Measurements from ENCODE around the gene LGR4. TPM values are rescaled to one million over a fixed set of nuclear protein-coding genes. Genes with fewer than 3 reads are reported as not detected.

The LGR4 gene
- total and polyA plus RNA-seq, 2 donors (not counting 1 experiment from before 2014, with no cell fraction given): 0.92 to 3.3 TPM

GRCh38 chr11:27423125-27423524 lies 49.5 kb downstream of the LGR4 start:
- DNase-seq (no peak), ATAC-seq (ENCODE audit: low read depth) (no peak)
- no peaks in the 10 kb centered on the region for H3K4me1 ChIP-seq (ENCODE audit: control insufficient read depth in 2 of 2, insufficient read depth in 2 of 2, low read length in 2 of 2)
- H3K4me3 ChIP-seq (ENCODE audit: control extremely low read depth in 1 of 5, extremely low read depth in 1 of 5, insufficient read depth in 1 of 5, low read depth in 2 of 5, low read length in 4 of 5): no peak overlapping the region
- Mint-ChIP-seq H3K27ac (no peak overlapping the region), H3K4me1 (no peaks in the 10 kb centered on the region), H3K9me3 (ENCODE audit: insufficient read depth) (no peaks in the 10 kb centered on the region), H3K27me3 (no peaks in the 10 kb centered on the region), H3K4me3 (no peak overlapping the region)
- H3K27ac ChIP-seq (ENCODE audit: low read length in 2 of 2): no peak overlapping the region
- no peaks in the 10 kb centered on the region for H3K9me3 ChIP-seq (ENCODE audit: control extremely low read depth in 1 of 3, control insufficient read depth in 2 of 3, insufficient read depth in 1 of 3, low read length in 2 of 3)
- H3K9ac ChIP-seq (ENCODE audit: low read length): no peak overlapping the region
- WGBS (ENCODE audit: insufficient coverage): 88% methylated on average over 1 of the region's 4 CpGs
- H3K79me2 ChIP-seq (ENCODE audit: control insufficient read depth, insufficient read depth, low read length): no peaks in the 10 kb centered on the region
- no peaks in the 10 kb centered on the region for H3K36me3 ChIP-seq (replicated peaks in 1 of 2; ENCODE audit: control extremely low read depth in 1 of 2, control insufficient read depth in 1 of 2, extremely low read depth in 1 of 2, insufficient read depth in 2 of 2, low read length in 1 of 2)
- H2AFZ ChIP-seq (ENCODE audit: insufficient read depth, low read depth, low read length, poor library complexity, severe bottlenecking): no peak overlapping the region
- intact Hi-C loops (cut with micrococcal nuclease): no loop called here
- TF ChIP-seq EZH2 (IDR thresholded peaks at IDR 0.05; ENCODE audit: borderline replicate concordance, insufficient read depth, low read depth, low read length, poor library complexity, severe bottlenecking) (no peak), CTCF (IDR thresholded peaks at IDR 0.05) (no peak)
- no peaks in the 10 kb centered on the region for H4K20me1 ChIP-seq (ENCODE audit: control insufficient read depth, insufficient read depth, low read length, poor library complexity, severe bottlenecking)
- H3K27me3 ChIP-seq (replicated peaks in 1 of 4; ENCODE audit: control extremely low read depth in 1 of 4, control insufficient read depth in 3 of 4, insufficient read depth in 4 of 4, low read length in 3 of 4): no peaks in the 10 kb centered on the region
- no peak overlapping the region for H3K4me2 ChIP-seq (replicated peaks; ENCODE audit: low read depth, low read length, poor library complexity, severe bottlenecking)
- ChIA-PET POLR2A (no interaction called here), CTCF (no interaction called here)

GRCh38 chr11:27421819-27422494 lies 50.6 kb downstream of the LGR4 start:
- H3K27me3 Mint-ChIP-seq: no peaks in the 10 kb centered on the region
- intact Hi-C loops (cut with micrococcal nuclease): no loop called here
- POLR2A ChIA-PET: no interaction called here
- ATAC-seq (ENCODE audit: low read depth): no peak
- H3K4me1 Mint-ChIP-seq: no peaks in the 10 kb centered on the region
- H3K27ac Mint-ChIP-seq: no peak overlapping the region
- no peaks in the 10 kb centered on the region for H3K79me2 ChIP-seq (ENCODE audit: control insufficient read depth, insufficient read depth, low read length)
- no peak overlapping the region for H3K27ac ChIP-seq (ENCODE audit: low read length in 2 of 2)
- no peak overlapping the region for H3K4me3 ChIP-seq (ENCODE audit: control extremely low read depth in 1 of 5, extremely low read depth in 1 of 5, insufficient read depth in 1 of 5, low read depth in 2 of 5, low read length in 4 of 5)
- no peaks in the 10 kb centered on the region for H3K4me1 ChIP-seq (ENCODE audit: control insufficient read depth in 2 of 2, insufficient read depth in 2 of 2, low read length in 2 of 2)
- H3K36me3 ChIP-seq (replicated peaks in 1 of 2; ENCODE audit: control extremely low read depth in 1 of 2, control insufficient read depth in 1 of 2, extremely low read depth in 1 of 2, insufficient read depth in 2 of 2, low read length in 1 of 2): no peaks in the 10 kb centered on the region
- H3K27me3 ChIP-seq (replicated peaks in 1 of 4; ENCODE audit: control extremely low read depth in 1 of 4, control insufficient read depth in 3 of 4, insufficient read depth in 4 of 4, low read length in 3 of 4): no peaks in the 10 kb centered on the region
- no peak overlapping the region for H3K4me3 Mint-ChIP-seq
- no peak overlapping the region for H3K4me2 ChIP-seq (replicated peaks; ENCODE audit: low read depth, low read length, poor library complexity, severe bottlenecking)
- H3K9ac ChIP-seq (ENCODE audit: low read length): no peak overlapping the region
- H4K20me1 ChIP-seq (ENCODE audit: control insufficient read depth, insufficient read depth, low read length, poor library complexity, severe bottlenecking): no peaks in the 10 kb centered on the region
- H3K9me3 ChIP-seq (ENCODE audit: control extremely low read depth in 1 of 3, control insufficient read depth in 2 of 3, insufficient read depth in 1 of 3, low read length in 2 of 3): no peaks in the 10 kb centered on the region
- TF ChIP-seq CTCF (IDR thresholded peaks at IDR 0.05): no peak
- no peak for TF ChIP-seq EZH2 (IDR thresholded peaks at IDR 0.05; ENCODE audit: borderline replicate concordance, insufficient read depth, low read depth, low read length, poor library complexity, severe bottlenecking)
- no CpG with 5 or more reads among the region's 9 CpGs for WGBS (ENCODE audit: insufficient coverage)
- no peaks in the 10 kb centered on the region for H3K9me3 Mint-ChIP-seq (ENCODE audit: insufficient read depth)
- CTCF ChIA-PET: no interaction called here
- no peak for DNase-seq
- no peak overlapping the region for H2AFZ ChIP-seq (ENCODE audit: insufficient read depth, low read depth, low read length, poor library complexity, severe bottlenecking)
